Skin epidermis (tissue), 12 donors: ENCODE measurements around the gene DMKN.

Experiments
- H3K27ac ChIP-seq, 21 experiments: fragments of 200-600 bp; sonication (generic) in 11 of 21; one replicate each; pipeline ENCODE4 v1.5.0; 2020; ENCODE audit warnings: mild to moderate bottlenecking in 3 of 21, inconsistent platforms in 2 of 21, moderate library complexity in 2 of 21
- H3K4me3 ChIP-seq, 7 experiments: fragments of 200-600 bp; sonication (generic) in 2 of 7; one replicate each; pipeline ENCODE4 v1.5.0; 2020; ENCODE audit warnings: inconsistent platforms in 2 of 7, mild to moderate bottlenecking in 2 of 7, moderate library complexity in 1 of 7

The DMKN gene, protein sequence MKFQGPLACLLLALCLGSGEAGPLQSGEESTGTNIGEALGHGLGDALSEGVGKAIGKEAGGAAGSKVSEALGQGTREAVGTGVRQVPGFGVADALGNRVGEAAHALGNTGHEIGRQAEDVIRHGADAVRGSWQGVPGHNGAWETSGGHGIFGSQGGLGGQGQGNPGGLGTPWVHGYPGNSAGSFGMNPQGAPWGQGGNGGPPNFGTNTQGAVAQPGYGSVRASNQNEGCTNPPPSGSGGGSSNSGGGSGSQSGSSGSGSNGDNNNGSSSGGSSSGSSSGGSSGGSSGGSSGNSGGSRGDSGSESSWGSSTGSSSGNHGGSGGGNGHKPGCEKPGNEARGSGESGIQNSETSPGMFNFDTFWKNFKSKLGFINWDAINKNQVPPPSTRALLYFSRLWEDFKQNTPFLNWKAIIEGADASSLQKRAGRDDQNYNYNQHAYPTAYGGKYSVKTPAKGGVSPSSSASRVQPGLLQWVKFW

DNA sequence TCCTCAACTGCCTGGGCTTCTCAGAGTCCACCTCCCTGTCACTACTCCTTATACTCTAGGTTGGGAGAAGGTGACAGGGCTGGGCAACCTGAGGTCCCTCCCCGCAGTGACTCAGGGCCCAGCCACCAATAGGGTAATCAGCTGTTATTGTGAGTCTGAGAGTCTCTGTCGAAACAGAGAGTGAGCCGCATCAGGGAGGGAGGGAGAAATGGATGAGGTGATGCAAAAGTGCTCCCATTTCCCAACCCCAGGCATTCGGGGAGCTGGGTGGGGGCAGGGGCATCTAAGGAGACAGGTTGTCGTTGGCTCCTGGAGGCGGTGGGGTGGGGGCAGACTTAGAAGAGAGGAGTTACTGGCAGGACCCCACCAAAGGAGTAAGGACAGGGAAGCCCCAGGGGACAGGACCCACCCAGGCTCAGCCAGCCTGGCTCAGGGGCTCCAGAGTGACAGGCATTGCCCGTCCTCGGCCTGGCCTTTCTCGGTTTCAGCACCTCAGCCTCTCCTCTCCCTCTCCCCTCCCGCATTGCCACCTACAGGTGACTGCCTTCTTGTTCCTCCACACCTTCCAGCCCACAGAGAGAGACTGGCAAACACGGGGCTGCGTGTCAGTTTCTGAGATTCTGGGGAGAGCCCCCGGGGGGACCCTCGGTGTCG, at the start of gene DMKN:
TSS of gene DMKN (minus strand) at position 22 of the 654 bp plus-strand sequence. CDS start 174 bp downstream, outside the sequence.
- H3K4me3 ChIP-seq, result peak within 1 kb of the TSS in 5 of 7 experiments; percentile 0 to 29 (median 13)
- H3K27ac ChIP-seq, result peak within 1 kb of the TSS in 18 of 21 experiments; percentile 21 to 82 (median 70)

- H3K27ac ChIP-seq, result no peak overlapping the region
- H3K4me3 ChIP-seq, result no peak overlapping the region
Observed at GRCh38 chr19:35562776-35563175, 49.3 kb upstream of the DMKN start.

- Histone ChIP-seq H3K4me3 (no peak overlapping the region), H3K27ac (no peak overlapping the region)
Observed at GRCh38 chr19:35562336-35562735, 48.9 kb upstream of the DMKN start.

- H3K4me3 ChIP-seq, result no peak overlapping the region
- no peak overlapping the region for H3K27ac ChIP-seq
Observed at GRCh38 chr19:35561436-35561835, 48.0 kb upstream of the DMKN start.

DNA sequence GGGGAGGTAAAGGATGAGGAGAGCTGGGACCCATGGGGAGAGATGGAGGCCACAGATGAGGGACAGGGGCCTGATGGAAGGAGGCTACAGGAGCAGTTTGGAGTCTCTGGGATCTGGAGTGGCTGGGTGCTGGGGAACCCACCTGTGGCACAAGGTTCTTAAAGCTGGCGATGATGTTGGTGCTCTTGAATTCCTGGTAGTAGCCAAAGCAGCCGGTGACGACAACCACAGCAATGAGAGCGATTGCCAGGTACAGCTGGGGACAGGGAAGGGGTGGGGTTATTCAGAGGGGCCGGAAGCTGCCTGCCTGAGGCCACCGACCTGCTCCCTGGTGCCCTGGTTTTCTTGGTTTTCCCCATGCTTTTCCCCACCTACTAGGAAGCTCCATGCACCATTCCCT, 47.2 kb upstream of the DMKN start:
- Histone ChIP-seq H3K27ac (no peak overlapping the region), H3K4me3 (no peak overlapping the region)

- Histone ChIP-seq H3K4me3 (no peak overlapping the region), H3K27ac (no peak overlapping the region)
Observed at GRCh38 chr19:35560271-35560670, 46.8 kb upstream of the DMKN start.

- H3K4me3 ChIP-seq, result no peak overlapping the region
Observed at GRCh38 chr19:35559781-35560180, 46.3 kb upstream of the DMKN start.

GRCh38 chr19:35559281-35559659, 45.8 kb upstream of the DMKN start:
- Histone ChIP-seq H3K4me3 (no peak overlapping the region), H3K27ac (no peak overlapping the region)

More at GRCh38 chr19:35559781-35560180, 46.3 kb upstream of the DMKN start:
- H3K27ac ChIP-seq, result no peak overlapping the region

- H3K4me3 ChIP-seq, result peak overlapping the region in 2 of 7 experiments; percentile 7 to 26
- H3K27ac ChIP-seq, result no peak overlapping the region
Observed at GRCh38 chr19:35558400-35559280, 45.2 kb upstream of the DMKN start.

- Histone ChIP-seq H3K4me3 (peak overlapping the region in 5 of 7 experiments; percentile 7 to 26 (median 8)), H3K27ac (no peak overlapping the region)
Observed at GRCh38 chr19:35557539-35558399, 44.3 kb upstream of the DMKN start.

GRCh38 chr19:35556846-35557538, 43.5 kb upstream of the DMKN start:
- no peak overlapping the region for H3K27ac ChIP-seq
- no peak overlapping the region for H3K4me3 ChIP-seq

DNA sequence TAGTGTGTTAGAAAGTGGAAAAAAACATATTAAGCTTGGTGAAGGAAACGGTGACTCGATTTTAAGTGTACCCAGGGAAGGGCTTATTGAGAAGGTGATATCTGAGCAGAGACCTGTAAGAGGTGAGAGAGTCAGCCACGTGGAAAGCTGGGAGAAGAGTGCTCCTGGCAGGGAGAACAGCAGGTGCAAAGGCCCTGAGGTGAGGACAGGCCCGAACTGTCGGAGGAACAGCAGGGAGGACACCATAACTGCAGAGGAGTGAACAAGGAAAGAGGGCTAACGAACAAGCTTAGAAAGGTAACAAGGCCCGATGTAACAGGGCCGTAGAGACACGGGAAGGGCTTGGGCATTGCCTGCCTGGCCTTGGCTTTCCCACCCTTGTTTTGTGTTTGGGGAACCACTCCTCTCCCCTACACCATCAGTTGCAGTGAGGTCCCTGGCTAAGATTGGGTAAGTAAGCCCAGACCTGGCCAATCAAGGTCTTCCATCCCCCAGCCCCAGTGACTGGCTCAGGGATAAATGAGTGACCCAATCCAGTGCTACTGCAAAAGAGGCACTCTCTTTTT, 42.7 kb upstream of the DMKN start:
- H3K4me3 ChIP-seq, result no peak overlapping the region
- H3K27ac ChIP-seq, result no peak overlapping the region

GRCh38 chr19:35555301-35556005, 42.0 kb upstream of the DMKN start:
- Histone ChIP-seq H3K27ac (no peak overlapping the region), H3K4me3 (no peak overlapping the region)

DNA sequence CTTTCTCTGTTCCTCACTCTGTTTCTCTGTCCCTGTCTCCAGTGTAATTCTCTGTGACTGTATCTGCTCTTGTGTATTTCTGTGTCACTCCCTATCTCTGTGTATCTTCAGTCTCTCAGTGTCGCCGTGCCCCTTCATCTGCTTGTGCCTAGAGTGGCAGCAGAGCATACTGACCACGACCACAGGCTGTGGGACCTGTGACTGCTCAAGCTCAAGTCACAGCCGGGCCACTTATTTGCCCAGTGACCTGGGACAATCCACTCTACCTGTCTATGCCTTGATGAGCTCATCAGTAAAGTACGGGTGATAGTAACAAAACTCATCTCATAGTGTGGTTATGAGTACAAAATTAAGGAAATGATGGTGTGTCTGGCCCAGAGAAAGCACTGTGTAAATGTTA, 40.6 kb upstream of the DMKN start:
- no peak overlapping the region for H3K4me3 ChIP-seq
- no peak overlapping the region for H3K27ac ChIP-seq

- H3K27ac ChIP-seq, result no peak overlapping the region
- H3K4me3 ChIP-seq, result no peak overlapping the region
Observed at GRCh38 chr19:35553385-35554000, 40.0 kb upstream of the DMKN start.

DNA sequence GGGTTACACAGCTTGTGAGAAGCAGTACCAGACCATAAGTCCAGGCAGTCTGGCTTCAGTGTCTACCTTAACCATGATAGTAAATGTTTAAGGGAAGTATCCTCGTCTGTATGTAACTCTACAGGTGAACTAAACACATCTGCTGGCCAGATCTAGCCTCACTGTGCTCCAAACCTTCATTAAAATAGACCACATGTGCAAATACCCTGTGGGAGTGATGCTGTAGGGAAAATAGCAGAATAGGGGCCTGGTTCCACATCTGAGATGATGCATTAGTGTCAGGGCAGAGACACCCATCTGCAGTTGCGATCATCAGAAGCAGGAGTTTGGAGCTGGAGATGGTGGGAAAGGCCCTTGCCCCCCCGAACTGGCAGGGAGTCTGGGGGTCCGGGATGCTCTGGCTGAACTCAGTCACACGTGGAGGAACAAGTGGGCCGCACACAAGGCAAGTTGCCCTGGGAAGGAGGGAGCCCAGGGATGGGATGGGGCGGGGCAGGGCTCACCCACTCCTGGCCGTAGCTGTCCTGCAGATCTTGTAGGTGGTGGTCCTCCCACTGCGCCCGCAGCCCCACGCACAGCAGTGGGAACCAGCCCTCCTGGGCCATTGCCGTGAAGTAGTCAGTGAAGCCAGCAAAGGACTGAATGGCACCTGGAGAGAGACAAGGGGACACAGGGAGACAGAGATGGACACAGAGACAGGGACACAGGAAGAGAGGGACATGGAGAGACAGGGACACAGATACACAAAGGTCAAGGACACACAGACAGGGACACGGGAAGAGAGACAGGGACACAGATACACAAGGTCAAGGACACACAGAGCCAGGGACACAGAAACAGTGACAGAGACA, 39.3 kb upstream of the DMKN start:
- no peak overlapping the region for H3K4me3 ChIP-seq
- no peak overlapping the region for H3K27ac ChIP-seq
